Measurements from ENCODE around the gene MYO10.

MYO10 gene

GRCh38 chr5:16695779-16696178 is 240.3 kb downstream of the MYO10 start:
- DNase-seq, result no peak

DNA sequence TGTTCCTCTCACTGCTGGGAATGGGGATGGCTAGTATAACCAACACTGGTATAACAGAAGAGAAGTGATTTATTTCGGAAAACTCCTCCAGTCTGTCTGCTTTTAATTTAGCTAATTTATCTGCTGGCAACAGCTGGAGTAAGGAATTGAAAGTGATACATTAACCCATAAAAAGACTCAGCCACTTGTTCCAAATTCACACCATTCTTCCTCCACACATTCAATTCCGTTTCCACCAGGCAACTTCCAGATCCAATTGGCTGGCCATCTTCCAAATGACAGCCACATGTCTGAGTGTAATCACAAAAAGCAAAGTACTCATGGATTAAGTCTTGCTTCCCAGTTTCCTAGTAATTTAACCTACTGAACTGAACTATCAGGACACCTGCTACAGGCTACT is 242.2 kb downstream of the MYO10 start:
- peak; percentile 52 for DNase-seq

DNA sequence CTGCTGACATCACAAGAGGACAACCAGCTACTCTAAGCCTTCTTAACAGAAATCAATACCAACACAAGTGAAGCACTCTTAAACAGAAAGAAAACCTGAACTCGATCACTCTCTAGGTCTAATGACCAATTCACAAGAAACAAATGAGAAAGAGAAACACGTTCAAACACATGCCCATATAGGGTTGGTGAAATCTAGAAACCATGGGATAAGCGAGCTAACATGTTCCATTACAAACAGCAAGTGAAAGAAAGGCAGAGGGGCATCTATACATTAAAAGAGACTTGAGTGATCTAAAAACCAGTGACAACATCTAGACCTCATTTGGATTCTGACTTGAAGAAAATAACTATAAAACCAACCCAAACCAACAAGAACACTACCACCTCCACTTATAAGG is 244.4 kb downstream of the MYO10 start:
- no peak for DNase-seq

DNA sequence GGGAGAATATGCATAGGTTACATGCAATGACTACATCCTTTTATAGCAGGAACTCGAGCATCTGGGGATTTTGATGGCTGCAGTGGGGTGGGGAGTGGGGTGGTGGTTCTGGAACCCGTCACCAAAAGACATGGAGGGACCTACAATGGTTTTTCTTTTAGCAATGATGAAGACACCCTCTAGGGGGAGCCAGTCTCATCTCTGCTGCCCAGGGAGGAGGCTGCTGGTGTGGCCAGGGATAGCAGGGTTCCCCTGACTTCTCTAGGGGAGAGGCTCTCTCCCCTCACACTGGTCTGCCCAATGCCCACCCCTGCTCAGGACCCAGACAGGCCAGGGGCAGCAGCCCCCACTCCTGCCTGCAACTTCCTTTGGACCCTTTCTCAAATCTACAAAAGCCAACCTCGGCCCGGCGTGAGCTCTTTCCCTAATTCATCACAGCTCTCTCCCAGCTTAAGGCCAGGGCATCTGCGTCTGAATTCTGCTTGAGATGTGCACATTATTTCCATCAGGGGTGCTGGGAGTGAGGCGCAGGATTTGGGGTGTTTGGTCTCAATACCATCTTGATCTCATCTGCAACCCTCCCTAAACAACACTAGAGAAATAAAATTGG is 245.7 kb downstream of the MYO10 start:
- peak; percentile 47 for DNase-seq

GRCh38 chr5:16687898-16688297 is 248.2 kb downstream of the MYO10 start:
- DNase-seq, result no peak

DNA sequence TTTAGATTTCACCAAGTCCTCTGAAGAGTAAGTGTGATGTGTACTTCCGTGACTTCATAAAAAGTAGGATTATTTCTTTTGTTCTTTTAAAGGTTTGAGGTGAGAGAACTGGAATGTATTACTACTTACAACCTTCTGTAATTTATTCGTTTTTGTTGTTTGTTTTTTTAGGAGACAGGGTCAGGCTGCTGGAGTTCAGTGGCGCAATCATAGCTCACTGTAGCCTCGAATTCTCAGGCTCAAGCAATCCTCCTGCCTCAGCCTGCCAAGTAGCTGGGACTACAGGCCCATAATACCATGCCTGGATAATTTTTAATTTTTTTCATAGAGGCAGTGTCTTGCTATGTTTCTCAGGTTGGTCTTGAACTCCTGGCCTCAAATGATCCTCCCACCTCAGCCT is 251.0 kb downstream of the MYO10 start:
- no peak for DNase-seq

DNA sequence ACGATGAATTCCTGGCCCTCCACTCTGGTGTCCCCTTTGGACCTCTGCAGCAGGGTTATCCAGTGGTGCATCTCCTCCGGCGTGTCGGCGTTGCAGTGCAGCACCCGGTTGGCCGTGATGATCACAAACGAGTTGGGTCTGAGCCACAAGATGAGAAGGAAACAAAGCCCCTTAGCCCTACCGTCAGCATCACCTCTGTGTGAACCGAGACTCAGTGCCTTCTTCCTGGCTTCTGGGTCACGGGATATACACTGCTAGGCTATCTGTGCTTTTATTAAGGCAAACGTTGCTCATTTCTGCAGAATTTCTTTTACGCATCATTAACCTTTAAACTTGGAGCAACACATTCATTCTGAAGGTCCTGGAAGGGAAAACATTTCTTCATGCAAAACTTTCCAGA is 254.2 kb downstream of the MYO10 start:
- DNase-seq, result no peak

DNA sequence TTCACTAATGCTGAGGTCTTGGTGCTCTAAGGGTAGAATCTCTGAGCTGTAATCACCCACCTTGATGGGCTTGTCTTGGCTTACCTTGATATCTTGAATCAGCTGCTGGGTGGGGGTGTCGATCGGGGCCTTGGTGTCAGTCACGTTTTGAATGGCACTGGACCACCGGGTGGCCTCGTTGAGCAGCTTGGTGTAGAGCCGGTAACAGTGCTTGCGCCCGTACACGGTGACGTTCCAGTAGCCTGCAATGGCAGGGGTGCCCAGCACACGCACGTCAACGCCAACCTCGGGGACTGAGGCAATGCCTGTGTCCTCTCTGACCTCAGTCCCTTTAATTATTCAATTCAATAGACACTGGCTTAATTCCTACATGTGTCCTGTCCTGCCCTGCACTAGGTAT is 256.2 kb downstream of the MYO10 start:
- DNase-seq, result no peak

- no peak for DNase-seq
Measured at GRCh38 chr5:16679190-16679589, 256.9 kb downstream of the MYO10 start.

- no peak for DNase-seq
Measured at GRCh38 chr5:16675806-16676205, 260.3 kb downstream of the MYO10 start.

DNA sequence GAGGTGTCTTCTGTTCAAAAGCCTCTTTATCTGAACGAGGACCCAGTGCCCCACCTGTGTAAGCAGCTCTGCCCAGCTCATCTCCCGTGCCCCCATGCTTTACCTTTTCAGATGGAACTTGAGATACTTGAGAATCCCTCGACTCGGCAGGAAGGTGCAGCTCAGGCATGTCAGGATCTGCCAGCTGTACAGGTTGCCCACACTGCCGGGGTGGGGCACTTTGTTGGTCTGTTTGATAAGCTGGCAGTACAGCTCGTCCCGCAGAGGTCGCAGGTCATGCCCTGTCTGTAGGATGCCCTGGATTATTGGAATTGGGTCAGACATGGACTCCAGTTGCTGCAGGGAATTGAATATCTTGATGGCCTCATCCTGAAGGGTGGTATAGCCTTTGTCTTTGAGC is 261.3 kb downstream of the MYO10 start:
- no peak for DNase-seq

DNA sequence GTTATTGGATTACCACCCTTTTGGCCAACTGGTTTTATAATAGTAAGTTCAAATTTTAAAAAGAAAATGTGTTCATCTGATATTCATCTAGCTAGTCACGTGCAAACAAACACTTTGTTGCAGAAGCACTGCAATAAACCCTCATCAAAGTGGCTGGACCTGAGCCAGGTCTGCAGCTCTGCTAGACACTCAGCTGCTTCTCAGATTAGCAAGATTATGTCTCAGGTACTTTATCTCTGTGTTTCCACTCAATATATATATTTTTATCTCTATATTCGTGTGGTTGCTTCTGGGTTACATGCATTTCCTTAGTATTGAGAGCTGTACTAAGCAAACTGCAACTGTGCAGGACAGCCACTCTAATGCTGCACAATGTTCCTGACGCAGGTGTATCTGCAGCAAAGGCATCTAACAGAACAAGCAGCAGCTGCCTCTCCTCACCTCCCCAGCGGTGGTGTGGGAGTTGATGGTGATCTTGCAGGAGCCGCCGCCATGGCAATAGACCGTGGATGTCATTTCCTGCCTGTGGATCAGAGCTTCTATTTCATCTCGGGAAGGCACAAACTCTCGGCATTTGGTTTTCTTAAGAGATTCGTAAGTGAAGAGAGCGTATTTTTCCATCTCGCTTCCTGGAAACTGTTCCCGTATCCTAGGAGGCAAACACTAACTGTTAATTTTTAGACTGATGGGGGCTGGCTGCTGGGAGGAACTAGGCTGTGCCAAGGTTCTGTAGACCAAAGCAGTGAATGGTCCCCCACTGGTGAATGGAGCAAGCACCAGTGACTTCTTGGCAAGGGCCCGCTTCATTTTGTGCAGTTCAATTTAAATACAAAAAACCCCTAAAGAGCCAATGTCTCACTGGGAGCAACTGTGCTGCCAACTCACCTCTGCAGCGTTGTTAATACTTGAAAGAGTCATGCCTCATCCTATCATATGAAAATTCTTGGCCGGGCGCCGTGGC is 262.6 kb downstream of the MYO10 start:
- no peak for DNase-seq

DNA sequence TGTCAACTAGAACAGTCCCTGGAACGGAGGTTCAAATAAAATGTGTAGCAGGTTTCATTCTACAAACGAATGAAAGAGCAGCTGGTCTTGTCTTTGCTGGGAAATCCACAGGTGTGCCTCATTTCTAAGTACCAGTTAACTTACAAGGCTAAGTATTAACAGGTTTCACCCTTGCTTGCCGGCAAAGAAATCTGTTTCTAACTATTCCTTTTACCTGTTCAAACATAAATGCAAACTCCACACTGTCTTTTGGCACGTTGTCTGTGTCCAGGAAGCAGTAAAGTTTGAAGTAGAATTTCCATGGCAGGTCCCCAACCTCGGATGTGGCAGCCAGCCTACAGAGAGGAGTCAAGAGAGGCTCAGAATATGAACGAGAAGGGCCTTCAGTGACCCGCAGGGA is 264.9 kb downstream of the MYO10 start:
- no peak for DNase-seq

DNA sequence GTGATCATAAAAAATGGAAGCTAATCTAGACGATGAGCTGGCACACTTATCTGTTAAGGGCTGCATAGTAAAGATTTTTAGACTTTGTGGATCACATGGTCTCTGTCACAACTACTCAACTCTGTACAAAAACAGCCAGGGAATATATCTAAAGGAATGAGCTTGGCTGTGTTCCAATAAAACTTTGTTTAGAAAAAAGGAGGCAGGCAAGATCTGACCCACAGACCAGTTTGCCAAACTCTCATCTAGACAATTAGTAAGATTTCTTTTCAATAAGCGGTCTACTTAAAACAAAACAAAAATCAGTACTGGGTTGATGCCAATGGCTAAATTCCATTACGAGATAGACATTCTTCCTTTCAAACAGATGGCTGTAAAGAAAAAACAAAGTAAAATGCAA is 266.3 kb downstream of the MYO10 start:
- peak; percentile 50 for DNase-seq

GRCh38 chr5:16668631-16669030 is 267.5 kb downstream of the MYO10 start:
- no peak for DNase-seq

DNA sequence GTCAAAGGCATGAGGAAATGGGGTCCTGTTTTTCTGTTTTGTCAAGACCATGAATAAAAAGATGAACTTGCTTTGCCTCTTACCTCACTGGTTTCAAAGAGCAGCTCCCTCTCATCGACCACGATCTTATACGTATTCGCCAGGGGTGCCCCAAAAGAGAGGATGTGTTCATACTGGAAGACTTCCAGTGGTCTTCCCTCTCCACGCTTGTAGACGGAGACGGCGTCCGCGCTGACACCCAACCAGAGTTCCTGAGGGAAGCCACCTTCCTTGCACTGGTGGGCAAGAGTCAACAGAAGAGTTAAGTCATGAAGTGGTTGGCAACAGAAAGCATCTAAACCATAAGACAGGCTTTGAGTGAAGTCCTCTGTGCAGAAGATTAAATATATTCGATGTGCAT is 267.9 kb downstream of the MYO10 start:
- no peak for DNase-seq

DNA sequence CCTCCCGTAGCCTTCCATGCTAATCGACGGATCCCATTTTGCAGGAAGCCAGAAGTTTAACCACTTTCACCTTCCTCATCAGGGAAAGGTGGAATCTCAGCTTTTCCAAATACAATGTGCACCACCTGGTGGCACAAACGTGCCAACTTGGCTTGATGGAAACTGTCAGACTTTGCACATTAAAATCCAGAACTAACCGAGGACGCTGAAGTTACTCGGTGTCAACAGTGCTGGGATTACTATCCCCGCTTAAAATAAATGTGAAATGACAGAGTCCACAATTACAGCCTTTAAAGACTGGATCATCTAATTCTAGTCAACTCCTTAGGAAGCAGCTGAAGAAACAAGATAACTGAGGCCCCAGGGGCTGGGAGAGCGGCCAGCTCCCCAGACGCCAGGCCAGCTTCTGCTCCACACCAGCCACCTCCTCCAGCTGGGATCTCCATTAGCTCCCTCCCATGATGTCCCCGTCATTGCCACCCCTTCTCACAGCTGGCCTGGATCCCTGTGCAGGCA is 269.1 kb downstream of the MYO10 start:
- DNase-seq, result no peak

DNA sequence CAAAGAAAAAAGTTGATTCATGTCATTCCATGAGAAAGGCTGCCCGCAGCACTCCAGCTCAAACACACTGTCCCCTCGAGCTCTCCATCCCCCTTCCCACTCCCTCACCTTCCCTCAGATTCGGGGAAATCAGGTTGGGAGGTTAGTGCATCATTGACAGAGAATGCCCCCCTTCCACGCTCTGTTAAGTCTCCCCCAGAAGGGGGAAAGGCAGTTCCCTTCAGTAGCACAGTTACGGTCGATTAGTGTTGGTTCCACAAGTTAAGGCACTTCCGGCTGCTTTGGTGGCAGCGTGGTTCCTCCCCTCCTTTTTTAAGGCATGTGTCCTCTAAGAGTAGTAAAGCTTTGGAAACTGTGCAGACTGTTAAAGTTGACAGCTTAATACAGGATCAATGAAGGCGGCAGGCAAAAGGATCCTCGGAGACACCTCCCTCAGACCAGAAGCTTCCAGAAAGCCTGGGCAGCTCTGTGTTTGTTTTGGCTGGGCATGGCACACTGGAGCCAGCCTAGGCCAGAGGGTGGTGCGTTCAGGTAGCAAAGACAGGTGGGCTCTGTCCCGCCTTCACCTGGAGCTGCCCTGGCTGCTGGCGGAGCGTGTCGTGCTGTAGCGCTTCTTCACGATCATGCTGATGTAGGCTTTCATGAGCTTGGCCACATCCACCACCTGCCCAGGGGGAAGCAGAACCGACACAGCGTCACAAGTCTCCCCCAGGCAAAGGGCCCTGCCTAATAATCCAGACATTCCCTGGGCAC is 269.8 kb downstream of the MYO10 start:
- DNase-seq, result no peak

- no peak for DNase-seq
Measured at GRCh38 chr5:16665601-16666000, 270.5 kb downstream of the MYO10 start.

- DNase-seq, result no peak
Measured at GRCh38 chr5:16664368-16664767, 271.7 kb downstream of the MYO10 start.

- DNase-seq, result peak; percentile 18
Measured at GRCh38 chr5:16663840-16664239, 272.2 kb downstream of the MYO10 start.

- DNase-seq, result no peak
Measured at GRCh38 chr5:16661713-16662112, 274.4 kb downstream of the MYO10 start.

DNA sequence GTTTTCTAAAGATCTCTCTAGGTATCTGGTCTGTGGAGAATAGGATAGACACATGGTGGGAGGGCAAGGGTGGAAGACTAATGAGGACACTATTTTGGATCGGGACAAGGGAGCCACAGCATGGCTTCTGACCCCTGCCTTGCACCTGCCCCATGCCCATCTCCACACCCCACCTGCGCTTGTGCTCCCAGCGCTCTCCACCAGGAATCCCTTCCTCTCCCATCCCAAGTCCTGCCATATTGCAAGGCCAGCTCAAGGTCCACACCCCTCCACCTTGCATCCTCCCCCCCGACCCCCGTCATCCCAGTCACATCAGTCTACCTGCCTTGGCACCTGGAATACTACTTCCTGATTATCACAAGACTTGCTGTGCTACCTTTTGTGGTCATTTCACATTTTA is 275.1 kb downstream of the MYO10 start:
- DNase-seq, result no peak

- DNase-seq, result no peak
Measured at GRCh38 chr5:16659536-16659935, 276.6 kb downstream of the MYO10 start.
